Endothelial cell (in vitro differentiated cells): Measurements from ENCODE around the gene PANX2. TPM values are rescaled to one million over a fixed set of nuclear protein-coding genes. Genes with fewer than 3 reads are reported as not detected.

Source experiments
- DNase-seq: peaks from one replicate; pipeline ENCODE4 v3.0.0; 2021; ENCODE audit warnings: low spot score
- H3K27ac Mint-ChIP-seq: one replicate; pipeline ENCODE4 v1.8.0; 2021; ENCODE audit warnings: mixed read lengths, inconsistent platforms; ENCODE audit not compliant: unreplicated experiment
- H3K27me3 Mint-ChIP-seq: one replicate; pipeline ENCODE4 v1.8.0; 2021; ENCODE audit warnings: mild to moderate bottlenecking, moderate library complexity, mixed read lengths, inconsistent platforms; ENCODE audit not compliant: unreplicated experiment
- H3K36me3 Mint-ChIP-seq: one replicate; pipeline ENCODE4 v1.8.0; 2021; ENCODE audit warnings: mild to moderate bottlenecking, low read depth, mixed read lengths, inconsistent platforms; ENCODE audit not compliant: unreplicated experiment
- H3K4me1 Mint-ChIP-seq: one replicate; pipeline ENCODE4 v1.8.0; 2021; ENCODE audit warnings: mild to moderate bottlenecking, mixed read lengths, inconsistent platforms; ENCODE audit not compliant: unreplicated experiment
- H3K4me3 Mint-ChIP-seq: one replicate; pipeline ENCODE4 v1.8.0; 2021; ENCODE audit warnings: mild to moderate bottlenecking, mixed read lengths, inconsistent platforms; ENCODE audit not compliant: unreplicated experiment
- H3K9me3 Mint-ChIP-seq: one replicate; pipeline ENCODE4 v1.8.0; 2021; ENCODE audit warnings: mixed read lengths, inconsistent platforms; ENCODE audit not compliant: unreplicated experiment
- CTCF ChIP-seq: fragments of 200-600 bp; sonication (generic); IDR thresholded peaks from one replicate; pipeline ENCODE4 v1.5.0; 2021; ENCODE audit warnings: antibody characterized with exemption; ENCODE audit not compliant: unreplicated experiment
- total RNA-seq: library from RNA; stranded (reverse); fragmentation: NEBNext Ultra II Directional; extraction: Animal tissue kit (Norgen Biotek cat#: 25700); gene quantifications from one replicate; pipeline ENCODE4 v1.2.1, GENCODE V29; 2021; ENCODE audit not compliant: unreplicated experiment

The PANX2 gene
- total RNA-seq, 1 donor from 2014 or later = 0.87 TPM

DNA sequence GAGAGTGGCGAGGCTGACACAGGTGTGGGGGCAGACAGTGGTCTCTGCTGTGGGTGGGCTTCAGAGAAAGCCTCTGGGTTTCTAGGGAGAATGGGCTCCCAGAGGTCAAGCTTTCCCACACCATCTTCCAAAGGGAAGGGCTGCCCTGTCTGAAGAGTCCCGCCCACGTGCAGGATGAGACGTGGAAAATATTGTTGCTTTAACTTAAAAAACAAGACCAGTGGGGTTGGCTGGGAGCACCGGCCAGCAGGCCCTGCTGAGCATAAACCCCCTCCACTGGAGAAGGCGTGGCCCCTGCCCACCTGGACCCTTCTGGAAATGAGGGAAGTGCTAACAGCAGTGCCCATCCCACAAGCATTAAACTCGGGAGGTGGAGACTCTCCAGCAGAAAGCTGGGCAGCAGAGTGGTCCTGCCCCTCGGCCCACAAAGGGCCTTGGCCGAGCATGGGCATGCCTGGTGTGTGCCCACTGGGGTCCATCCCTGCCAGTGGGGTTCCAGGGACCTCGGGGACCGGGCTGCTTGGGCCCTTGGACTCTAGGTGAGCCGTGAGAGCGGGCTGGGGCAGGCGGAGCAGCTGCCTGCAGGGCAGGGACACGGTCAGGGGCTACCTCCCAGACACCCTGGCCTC lies 45.6 kb downstream of the PANX2 start:
- no peak for DNase-seq
- TF ChIP-seq CTCF = no peak
- H3K27me3 Mint-ChIP-seq = peaks cover 11% of the 10 kb centered on the region
- no peak overlapping the region for H3K27ac Mint-ChIP-seq
- H3K4me3 Mint-ChIP-seq = no peak overlapping the region
- H3K36me3 Mint-ChIP-seq = peaks cover 32% of the 10 kb centered on the region
- H3K4me1 Mint-ChIP-seq = no peaks in the 10 kb centered on the region
- H3K9me3 Mint-ChIP-seq = no peaks in the 10 kb centered on the region

DNA sequence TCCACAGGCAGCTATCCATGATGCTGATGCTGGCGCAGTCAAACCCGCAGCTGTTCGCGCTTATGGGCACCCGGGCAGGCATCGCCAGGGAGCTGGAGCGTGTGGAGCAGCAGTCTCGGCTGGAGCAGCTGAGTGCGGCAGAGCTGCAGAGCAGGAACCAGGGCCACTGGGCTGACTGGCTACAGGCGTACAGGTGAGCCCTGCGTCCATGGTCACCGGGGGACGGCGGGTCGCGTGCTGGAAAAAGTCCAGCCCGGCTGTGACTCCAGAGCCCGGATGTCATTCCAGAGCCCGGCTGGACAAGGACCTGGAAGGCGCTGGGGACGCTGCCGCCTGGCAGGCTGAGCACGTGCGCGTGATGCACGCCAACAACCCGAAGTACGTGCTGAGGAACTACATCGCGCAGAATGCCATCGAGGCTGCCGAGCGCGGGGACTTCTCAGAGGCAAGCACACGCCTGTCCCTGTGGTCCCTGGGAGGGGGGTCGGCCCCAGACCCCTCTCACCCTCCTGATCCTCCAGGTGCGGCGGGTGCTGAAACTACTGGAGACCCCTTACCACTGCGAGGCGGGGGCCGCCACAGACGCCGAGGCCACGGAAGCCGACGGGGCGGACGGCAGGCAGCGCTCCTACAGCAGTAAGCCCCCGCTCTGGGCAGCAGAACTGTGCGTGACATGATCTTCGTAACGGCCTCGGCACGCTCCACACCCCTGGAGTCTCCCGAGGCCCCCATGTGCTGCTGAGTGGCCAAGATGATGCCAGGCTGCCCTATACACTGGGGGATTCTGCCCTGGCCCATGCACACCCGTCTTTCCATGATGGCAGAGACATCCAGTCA lies 46.4 kb downstream of the PANX2 start:
- Mint-ChIP-seq H3K4me3 (no peak overlapping the region), H3K4me1 (no peaks in the 10 kb centered on the region), H3K27ac (no peak overlapping the region), H3K9me3 (no peaks in the 10 kb centered on the region), H3K36me3 (peaks cover 29% of the 10 kb centered on the region), H3K27me3 (peaks cover 8% of the 10 kb centered on the region)
- no peak for TF ChIP-seq CTCF
- no peak for DNase-seq

DNA sequence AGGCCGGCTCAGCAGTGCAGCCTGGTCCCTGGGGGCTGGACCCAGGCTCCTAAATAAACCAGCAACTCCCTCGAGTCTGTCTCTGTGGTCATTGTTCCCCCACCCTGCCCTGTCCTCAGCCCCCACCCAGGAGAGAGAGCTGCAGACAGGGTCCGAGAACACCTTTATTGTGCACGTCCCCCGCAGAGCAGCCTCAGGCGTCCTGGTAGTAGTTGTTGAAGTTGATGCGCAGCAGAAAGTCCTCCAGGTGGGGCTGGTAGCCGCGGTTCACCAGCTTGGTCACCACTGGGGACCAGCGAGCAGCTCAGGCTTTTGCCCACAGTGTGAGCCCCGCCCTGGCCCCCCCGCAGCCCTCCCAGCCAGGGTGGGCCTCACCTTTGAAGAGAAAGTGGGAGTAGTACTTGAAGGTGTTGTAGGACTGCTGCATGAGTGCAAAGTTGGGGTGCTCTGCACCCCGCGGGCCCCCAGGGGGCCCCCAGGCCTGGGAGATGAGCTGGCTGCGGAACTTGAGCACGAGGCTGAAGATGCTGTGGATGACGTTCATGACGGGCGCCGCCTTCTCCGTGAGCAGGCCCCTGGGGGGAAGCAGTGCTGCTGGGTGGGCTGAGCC lies 47.1 kb downstream of the PANX2 start:
- H3K36me3 Mint-ChIP-seq = peaks cover 25% of the 10 kb centered on the region
- no peak for TF ChIP-seq CTCF
- H3K4me3 Mint-ChIP-seq = no peak overlapping the region
- H3K4me1 Mint-ChIP-seq = no peaks in the 10 kb centered on the region
- peaks cover 10% of the 10 kb centered on the region for H3K27me3 Mint-ChIP-seq
- DNase-seq = no peak
- H3K9me3 Mint-ChIP-seq = no peaks in the 10 kb centered on the region
- no peak overlapping the region for H3K27ac Mint-ChIP-seq

DNA sequence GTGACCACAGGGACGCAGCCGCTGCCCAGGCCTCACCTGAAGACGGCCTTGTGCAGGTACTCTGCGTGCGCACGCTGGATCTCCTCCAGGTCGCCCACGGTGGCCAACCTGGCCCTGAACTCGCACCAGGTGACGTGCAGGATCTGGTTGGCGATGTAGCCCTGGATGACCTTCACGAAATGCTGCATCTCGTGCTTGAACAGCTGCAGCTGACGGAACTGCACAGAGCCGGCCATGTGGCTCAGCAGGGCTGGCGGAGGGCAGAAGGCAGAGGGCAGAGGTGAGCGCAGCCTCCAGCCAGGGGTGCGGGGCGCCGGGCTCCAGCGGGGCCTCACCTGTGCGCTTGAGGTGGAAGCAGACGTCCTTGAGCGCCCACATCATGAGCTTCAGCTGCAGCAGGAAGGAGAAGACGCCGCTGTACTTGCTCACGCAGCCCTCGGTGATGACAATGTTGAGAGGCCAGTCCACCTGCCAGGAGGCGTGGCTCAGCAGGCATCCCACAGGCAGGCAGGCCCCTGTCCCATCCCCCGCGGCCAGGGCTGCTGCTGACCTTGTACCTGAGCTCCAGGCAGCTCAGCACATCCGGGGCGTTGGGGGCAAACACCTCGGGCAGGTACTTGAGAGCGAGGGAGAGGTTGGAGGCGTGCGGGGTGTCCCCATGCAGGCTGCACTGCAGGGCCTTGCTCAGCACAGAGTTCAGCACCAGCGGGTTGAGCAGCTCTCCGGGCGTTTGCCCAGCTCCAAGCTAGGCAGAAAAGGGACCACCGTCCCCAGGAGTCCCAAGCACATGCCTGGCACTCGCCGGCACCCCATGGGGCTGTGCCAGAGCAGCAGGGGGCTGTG lies 47.8 kb downstream of the PANX2 start:
- H3K9me3 Mint-ChIP-seq = no peaks in the 10 kb centered on the region
- no peak for DNase-seq
- H3K27ac Mint-ChIP-seq = no peak overlapping the region
- no peak for TF ChIP-seq CTCF
- H3K27me3 Mint-ChIP-seq = peaks cover 10% of the 10 kb centered on the region
- no peaks in the 10 kb centered on the region for H3K4me1 Mint-ChIP-seq
- peaks cover 26% of the 10 kb centered on the region for H3K36me3 Mint-ChIP-seq
- no peak overlapping the region for H3K4me3 Mint-ChIP-seq
